Naive thymus-derived CD4-positive, alpha-beta T cell (primary cell): Measurements from ENCODE around the gene NF2. TPM values are rescaled to one million over a fixed set of nuclear protein-coding genes. Genes with fewer than 3 reads are reported as not detected.

Experiments used
- ATAC-seq: fragments of 150-1000 bp; cut with Tn5 transposase; 2 replicates; pipeline ENCODE4 v1.10.0; 2021; ENCODE audit warnings: mild to moderate bottlenecking, moderate library complexity
- CTCF ChIA-PET: fragments of 350-600 bp; sonication (Branson Sonifier 250); formaldehyde crosslinking; loops from one replicate; lab custom pipeline; 2021; ENCODE audit warnings: antibody characterized with exemption; lab: Charles Lee
- POLR2A ChIA-PET: fragments of 350-600 bp; sonication (Branson Sonifier 250); formaldehyde crosslinking; loops from one replicate; lab custom pipeline; 2021; ENCODE audit warnings: antibody characterized with exemption, inconsistent platforms; lab: Charles Lee
- DNase-seq, 9 donors: peaks; one replicate each; pipeline versions ENCODE4 v3.0.0 to v3.0.0-alpha.2; 2020 to 2022; ENCODE audit warnings: mixed read lengths in 1 of 9
- H3K27ac ChIP-seq: one replicate; pipeline ENCODE4 v1.7.0; 2013; ENCODE audit warnings: mild to moderate bottlenecking, low read depth, low read length, moderate library complexity
- H3K27me3 ChIP-seq, 2 donors: one replicate each; pipeline ENCODE4 v1.7.0; 2013; ENCODE audit warnings: low read length in 2 of 2, mild to moderate bottlenecking in 2 of 2, moderate library complexity in 2 of 2; ENCODE audit not compliant: control insufficient read depth in 2 of 2, insufficient read depth in 2 of 2
- H3K36me3 ChIP-seq, 3 experiments: 1 replicate in 2 of 3; 2 replicates in 1 of 3; pipeline ENCODE4 v1.7.0; 2013; ENCODE audit warnings: low read length in 3 of 3, mild to moderate bottlenecking in 3 of 3, moderate library complexity in 1 of 3; ENCODE audit not compliant: insufficient read depth in 3 of 3, control insufficient read depth in 2 of 3
- H3K4me1 ChIP-seq, 2 donors: one replicate each; pipeline ENCODE4 v1.7.0; 2013; ENCODE audit warnings: low read length in 2 of 2, mild to moderate bottlenecking in 2 of 2, moderate library complexity in 1 of 2; ENCODE audit not compliant: control insufficient read depth in 2 of 2, insufficient read depth in 2 of 2
- H3K4me3 ChIP-seq: 2 replicates; pipeline ENCODE4 v1.7.0; 2013; ENCODE audit warnings: mild to moderate bottlenecking, low read length
- H3K9me3 ChIP-seq, 3 experiments: 1 replicate in 2 of 3; 2 replicates in 1 of 3; pipeline ENCODE4 v1.7.0; 2013; ENCODE audit warnings: low read length in 3 of 3; ENCODE audit not compliant: control insufficient read depth in 2 of 3
- H3K27ac Mint-ChIP-seq, 9 donors: one replicate each; pipeline ENCODE4 v1.8.0; 2020 to 2022; ENCODE audit warnings: mixed read lengths in 9 of 9, mild to moderate bottlenecking in 8 of 9, moderate library complexity in 5 of 9, inconsistent platforms in 2 of 9
- H3K27me3 Mint-ChIP-seq, 5 donors: one replicate each; pipeline ENCODE4 v1.8.0; 2021 to 2022; ENCODE audit warnings: mixed read lengths in 5 of 5, mild to moderate bottlenecking in 1 of 5
- H3K36me3 Mint-ChIP-seq, 5 donors: one replicate each; pipeline ENCODE4 v1.8.0; 2020 to 2022; ENCODE audit warnings: mixed read lengths in 5 of 5, mild to moderate bottlenecking in 3 of 5, inconsistent platforms in 1 of 5
- H3K4me1 Mint-ChIP-seq, 7 donors: one replicate each; pipeline ENCODE4 v1.8.0; 2020 to 2022; ENCODE audit warnings: mixed read lengths in 7 of 7, mild to moderate bottlenecking in 3 of 7, inconsistent platforms in 1 of 7
- H3K4me3 Mint-ChIP-seq, 10 donors: one replicate each; pipeline ENCODE4 v1.8.0; 2020 to 2022; ENCODE audit warnings: mild to moderate bottlenecking in 10 of 10, mixed read lengths in 10 of 10, moderate library complexity in 6 of 10, inconsistent platforms in 2 of 10
- H3K9me3 Mint-ChIP-seq, 11 donors: one replicate each; pipeline ENCODE4 v1.8.0; 2020 to 2022; ENCODE audit warnings: mixed read lengths in 11 of 11, mild to moderate bottlenecking in 4 of 11, inconsistent platforms in 1 of 11, moderate library complexity in 1 of 11
- intact Hi-C, 2 donors: fragments of 100-400 bp; cut with micrococcal nuclease; formaldehyde crosslinking; loops; one replicate each; pipeline ENCODE4 v1.15.1; 2023
- polyA plus RNA-seq, 2 donors: library from polyadenylated mRNA; unstranded; fragments of 300-500 nt; fragmentation: Illumina TruSeq; gene quantifications; one replicate each; pipeline ENCODE4 v1.2.3, GENCODE V29; 2021
- total RNA-seq, 6 experiments: library from RNA in 5 of 6; stranded (reverse) in 5 of 6; gene quantifications; 1 replicate in 5 of 6; 2 replicates in 1 of 6; pipeline ENCODE4 v1.2.3 and lab custom pipeline; 2021 to 2026

Gene NF2
- total and polyA plus RNA-seq, 7 experiments from 2014 or later, result 15.6 to 56.3 (median 27.6) TPM

DNA sequence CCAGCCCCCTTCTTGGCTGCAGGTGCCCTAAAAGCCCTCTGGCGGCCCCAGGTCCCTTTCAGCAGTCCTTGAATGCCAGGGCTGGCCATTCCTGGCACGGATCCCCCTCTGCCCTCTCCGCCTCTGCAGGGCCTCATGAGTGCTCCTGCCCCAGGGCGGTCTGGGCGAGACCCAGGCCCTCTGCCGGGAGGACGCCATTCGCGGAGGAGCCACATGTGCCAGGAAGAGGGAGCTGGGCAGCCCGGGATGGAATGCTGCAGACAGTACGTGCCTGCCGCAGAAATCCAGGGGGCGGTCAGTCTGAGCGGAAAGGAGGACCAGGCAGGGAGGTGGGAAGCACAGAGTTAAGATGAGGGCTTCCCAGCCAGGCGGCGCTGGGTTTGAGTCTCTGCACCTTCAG, 119.2 kb downstream of the NF2 start:
- DNase-seq (no peak), ATAC-seq (no peak)
- Histone ChIP-seq H3K27ac (no peak overlapping the region), H3K27me3 (no peaks in the 10 kb centered on the region), H3K9me3 (no peaks in the 10 kb centered on the region), H3K36me3 (no peaks in the 10 kb centered on the region), H3K4me1 (no peaks in the 10 kb centered on the region), H3K4me3 (no peak overlapping the region)
- no peaks in the 10 kb centered on the region for H3K4me1 Mint-ChIP-seq
- no peaks in the 10 kb centered on the region for H3K36me3 Mint-ChIP-seq
- peaks cover 19 to 28% (median 23%) of the 10 kb centered on the region in 5 donors for H3K27me3 Mint-ChIP-seq
- ChIA-PET CTCF (no interaction called here), POLR2A (no interaction called here)
- H3K4me3 Mint-ChIP-seq, result no peak overlapping the region
- H3K27ac Mint-ChIP-seq, result no peak overlapping the region
- intact Hi-C loops, result no loop called here
- H3K9me3 Mint-ChIP-seq, result peaks cover 0 to 2% (median 0%) of the 10 kb centered on the region in 11 donors

DNA sequence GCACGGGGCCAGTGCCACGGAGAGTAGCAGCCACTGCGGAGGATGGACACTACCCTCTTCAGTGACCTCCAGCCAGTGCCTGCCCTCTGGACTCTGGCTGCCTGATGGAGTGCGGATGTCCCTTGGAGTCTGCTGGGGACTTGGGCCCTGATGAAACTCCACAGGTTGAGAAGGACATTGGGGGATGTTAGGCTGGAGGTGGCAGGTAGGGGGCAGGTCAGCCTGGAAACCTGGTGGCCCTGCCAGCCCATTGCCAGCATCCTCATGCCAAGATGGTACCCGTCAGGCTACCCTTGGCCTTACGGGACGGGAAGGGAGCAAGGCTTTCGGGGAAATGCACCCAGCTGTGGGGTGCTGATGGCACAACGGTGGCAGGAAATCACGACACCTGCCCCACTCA, 120.3 kb downstream of the NF2 start:
- Histone ChIP-seq H3K4me1 (no peaks in the 10 kb centered on the region), H3K4me3 (no peak overlapping the region), H3K9me3 (no peaks in the 10 kb centered on the region), H3K36me3 (no peaks in the 10 kb centered on the region), H3K27ac (no peak overlapping the region), H3K27me3 (no peaks in the 10 kb centered on the region)
- H3K27me3 Mint-ChIP-seq, result peaks cover 10 to 18% (median 15%) of the 10 kb centered on the region in 5 donors
- ATAC-seq, result no peak
- H3K4me3 Mint-ChIP-seq, result no peak overlapping the region
- intact Hi-C loops, result no loop called here
- no peak for DNase-seq
- no peak overlapping the region for H3K27ac Mint-ChIP-seq
- H3K4me1 Mint-ChIP-seq, result no peaks in the 10 kb centered on the region
- no peaks in the 10 kb centered on the region for H3K36me3 Mint-ChIP-seq
- no peaks in the 10 kb centered on the region for H3K9me3 Mint-ChIP-seq
- ChIA-PET POLR2A (no interaction called here), CTCF (interaction anchor here (0.5 kb wide), 1 partner anchor 94 kb away, joined by 3 read pairs; no protein-coding TSS in a partner anchor)

DNA sequence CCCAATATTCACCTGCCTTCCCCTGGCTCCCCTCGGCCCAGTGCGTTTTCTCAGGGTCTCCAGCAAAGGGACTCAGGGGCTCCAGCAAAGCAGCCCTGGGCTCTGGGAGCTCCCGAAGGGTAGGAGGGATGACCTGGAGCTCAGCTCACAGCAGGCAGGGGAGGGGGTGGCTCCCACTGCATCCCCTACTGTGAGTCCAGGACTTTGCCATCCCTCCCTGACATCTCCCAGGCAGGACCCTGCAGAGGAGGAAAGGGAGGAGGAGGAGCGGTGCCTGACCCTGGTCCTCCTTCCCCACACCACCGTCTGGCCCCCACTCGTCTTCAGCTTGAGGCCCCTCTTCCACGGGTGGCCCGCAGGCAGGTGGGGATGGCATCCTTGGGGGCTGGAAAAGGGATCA, 121.4 kb downstream of the NF2 start:
- H3K27me3 ChIP-seq, result no peaks in the 10 kb centered on the region
- Mint-ChIP-seq H3K4me1 (no peaks in the 10 kb centered on the region), H3K9me3 (no peaks in the 10 kb centered on the region), H3K27me3 (peaks cover 6 to 9% (median 7%) of the 10 kb centered on the region in 5 donors), H3K27ac (no peak overlapping the region), H3K4me3 (no peak overlapping the region), H3K36me3 (no peaks in the 10 kb centered on the region)
- H3K4me1 ChIP-seq, result no peaks in the 10 kb centered on the region
- CTCF ChIA-PET, result no interaction called here
- no peak for DNase-seq
- intact Hi-C loops, result no loop called here
- POLR2A ChIA-PET, result no interaction called here
- no peak for ATAC-seq
- no peak overlapping the region for H3K27ac ChIP-seq
- no peaks in the 10 kb centered on the region for H3K9me3 ChIP-seq
- H3K36me3 ChIP-seq, result no peaks in the 10 kb centered on the region
- no peak overlapping the region for H3K4me3 ChIP-seq

DNA sequence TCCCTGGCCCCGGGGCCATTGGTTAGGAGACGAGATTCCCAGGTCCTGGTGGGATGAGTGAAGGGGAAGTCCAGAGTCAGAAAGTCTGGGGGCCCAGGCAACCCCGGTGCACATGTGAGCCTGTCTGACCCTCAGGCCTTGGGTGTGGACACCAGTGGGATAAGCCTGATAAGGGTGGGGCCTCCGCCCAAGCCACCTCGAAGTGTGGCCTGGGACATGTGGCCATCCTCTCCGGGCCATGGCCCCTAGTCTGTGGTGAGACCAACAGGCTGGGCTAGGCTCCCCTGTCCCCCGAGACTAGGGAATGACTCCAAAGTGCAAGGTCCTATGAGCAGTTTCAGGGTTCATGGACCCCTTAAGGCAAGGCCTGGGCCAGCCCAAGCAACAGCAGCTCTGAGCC, 122.7 kb downstream of the NF2 start:
- Histone ChIP-seq H3K4me1 (no peaks in the 10 kb centered on the region), H3K27ac (no peak overlapping the region), H3K4me3 (no peak overlapping the region), H3K36me3 (peaks cover 0 to 4% (median 0%) of the 10 kb centered on the region in 3 experiments), H3K9me3 (no peaks in the 10 kb centered on the region), H3K27me3 (no peaks in the 10 kb centered on the region)
- Mint-ChIP-seq H3K27ac (no peak overlapping the region), H3K36me3 (peaks cover 0 to 4% (median 0%) of the 10 kb centered on the region in 5 donors), H3K4me3 (no peak overlapping the region), H3K4me1 (no peaks in the 10 kb centered on the region), H3K27me3 (peaks cover 6 to 9% (median 7%) of the 10 kb centered on the region in 5 donors), H3K9me3 (no peaks in the 10 kb centered on the region)
- CTCF ChIA-PET, result no interaction called here
- intact Hi-C loops, result no loop called here
- DNase-seq (no peak), ATAC-seq (no peak)
- POLR2A ChIA-PET, result no interaction called here

DNA sequence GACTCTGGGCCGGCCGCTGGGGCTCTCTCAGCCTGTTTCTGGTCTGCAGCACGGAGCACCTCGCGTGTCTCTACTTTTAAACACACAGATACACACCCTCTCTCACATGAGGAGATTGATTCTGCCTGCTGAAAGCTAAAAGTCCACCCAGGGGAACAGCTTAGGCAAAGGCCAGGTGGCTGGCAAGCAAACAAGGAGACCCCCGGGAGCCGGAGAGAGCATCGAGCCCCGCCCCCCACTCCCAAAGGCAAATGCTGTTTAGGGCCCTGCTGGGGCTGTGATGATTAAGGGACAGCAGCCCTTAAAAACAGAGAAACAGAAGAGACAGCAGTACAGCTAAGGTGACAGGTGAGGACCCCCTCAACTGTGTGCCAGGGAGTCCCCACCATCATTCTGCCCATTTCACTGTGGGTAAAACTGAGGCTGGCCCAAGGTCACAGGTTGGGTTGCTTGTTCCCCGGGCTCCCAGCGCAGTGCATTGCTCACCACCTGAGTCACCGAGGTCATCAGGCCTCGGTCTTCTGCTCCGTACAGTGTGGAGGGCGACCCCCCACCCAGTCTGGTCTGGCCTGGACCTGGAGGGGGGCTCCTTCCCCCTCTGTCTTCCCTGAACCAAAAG, 123.2 kb downstream of the NF2 start:
- POLR2A ChIA-PET, result no interaction called here
- peaks cover 0 to 4% (median 0%) of the 10 kb centered on the region in 5 donors for H3K36me3 Mint-ChIP-seq
- Histone ChIP-seq H3K4me3 (no peak overlapping the region), H3K27ac (no peak overlapping the region), H3K9me3 (no peaks in the 10 kb centered on the region), H3K27me3 (no peaks in the 10 kb centered on the region), H3K4me1 (no peaks in the 10 kb centered on the region), H3K36me3 (peaks cover 0 to 4% (median 0%) of the 10 kb centered on the region in 3 experiments)
- CTCF ChIA-PET, result interaction anchor here (1.2 kb wide), 1 partner anchor 10 kb away, joined by 3 read pairs; no protein-coding TSS in a partner anchor
- no peaks in the 10 kb centered on the region for H3K4me1 Mint-ChIP-seq
- H3K4me3 Mint-ChIP-seq, result no peak overlapping the region
- no peaks in the 10 kb centered on the region for H3K9me3 Mint-ChIP-seq
- intact Hi-C loops, result no loop called here
- H3K27ac Mint-ChIP-seq, result no peak overlapping the region
- ATAC-seq, result no peak
- no peak for DNase-seq
- H3K27me3 Mint-ChIP-seq, result peaks cover 2 to 6% (median 3%) of the 10 kb centered on the region in 5 donors

DNA sequence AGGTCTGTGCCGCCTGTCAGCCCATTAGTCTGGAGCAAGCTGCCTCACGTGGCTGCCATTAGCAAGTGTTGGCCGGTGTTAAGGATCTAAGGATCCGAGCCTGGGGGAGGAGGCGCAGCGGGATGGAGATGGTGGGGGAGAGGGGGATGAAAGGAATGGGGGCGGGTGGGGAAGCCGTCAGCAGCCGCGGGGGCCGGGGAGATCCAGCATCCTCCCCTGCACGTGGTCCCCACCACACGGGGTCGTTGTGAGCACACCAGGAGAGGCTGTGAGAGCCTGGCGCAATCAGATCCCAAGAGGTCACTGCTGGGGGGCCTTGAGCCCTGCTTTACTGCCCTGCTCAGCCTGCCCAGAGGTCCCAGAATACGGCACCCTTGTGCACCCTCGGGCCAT, 123.7 kb downstream of the NF2 start:
- POLR2A ChIA-PET, result no interaction called here
- no peaks in the 10 kb centered on the region for H3K27me3 ChIP-seq
- H3K4me3 Mint-ChIP-seq, result no peak overlapping the region
- H3K27ac Mint-ChIP-seq, result no peak overlapping the region
- H3K36me3 Mint-ChIP-seq, result peaks cover 0 to 7% (median 0%) of the 10 kb centered on the region in 5 donors
- ATAC-seq (no peak), DNase-seq (no peak)
- intact Hi-C loops, result no loop called here
- H3K4me1 Mint-ChIP-seq, result no peaks in the 10 kb centered on the region
- CTCF ChIA-PET, result interaction anchor here (1.2 kb wide), 1 partner anchor 10 kb away, joined by 3 read pairs; no protein-coding TSS in a partner anchor
- H3K4me3 ChIP-seq, result no peak overlapping the region
- H3K9me3 ChIP-seq, result no peaks in the 10 kb centered on the region
- H3K9me3 Mint-ChIP-seq, result no peaks in the 10 kb centered on the region
- peaks cover 0 to 4% (median 0%) of the 10 kb centered on the region in 3 experiments for H3K36me3 ChIP-seq
- no peaks in the 10 kb centered on the region for H3K4me1 ChIP-seq
- no peak overlapping the region for H3K27ac ChIP-seq
- H3K27me3 Mint-ChIP-seq, result peaks cover 0 to 2% (median 0%) of the 10 kb centered on the region in 5 donors

DNA sequence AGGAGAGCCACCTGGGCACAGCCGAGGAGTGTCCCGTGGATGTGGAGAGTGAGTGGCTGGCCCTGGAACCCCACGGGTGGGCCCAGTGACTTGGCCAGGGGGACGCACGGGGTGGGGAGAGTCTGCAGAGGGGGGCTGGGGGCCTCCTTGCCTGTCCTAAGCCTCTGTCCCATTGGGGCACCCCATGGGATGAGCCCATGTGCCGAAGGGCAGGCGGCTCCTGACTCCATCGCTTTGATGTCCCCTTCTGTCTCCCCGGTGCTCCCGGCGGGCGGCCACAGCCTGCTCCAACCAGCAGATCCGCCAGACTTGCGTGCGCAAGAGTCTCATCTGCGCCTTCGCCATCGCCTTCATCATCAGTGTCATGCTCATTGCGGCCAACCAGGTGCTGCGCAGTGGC, 125.7 kb downstream of the NF2 start:
- no peak overlapping the region for H3K27ac Mint-ChIP-seq
- H3K36me3 ChIP-seq, result peaks cover 0 to 13% (median 0%) of the 10 kb centered on the region in 3 experiments
- intact Hi-C loops, result no loop called here
- no peak overlapping the region for H3K4me3 Mint-ChIP-seq
- ChIA-PET CTCF (no interaction called here), POLR2A (no interaction called here)
- H3K27me3 ChIP-seq, result no peaks in the 10 kb centered on the region
- H3K4me3 ChIP-seq, result no peak overlapping the region
- ATAC-seq (no peak), DNase-seq (no peak)
- H3K4me1 Mint-ChIP-seq, result no peaks in the 10 kb centered on the region
- no peak overlapping the region for H3K27ac ChIP-seq
- peaks cover 0 to 12% (median 0%) of the 10 kb centered on the region in 5 donors for H3K36me3 Mint-ChIP-seq
- no peaks in the 10 kb centered on the region for H3K9me3 ChIP-seq
- H3K4me1 ChIP-seq, result no peaks in the 10 kb centered on the region
- H3K9me3 Mint-ChIP-seq, result no peaks in the 10 kb centered on the region
- no peaks in the 10 kb centered on the region for H3K27me3 Mint-ChIP-seq
